ENCODE data around the gene USP32. TPM values are rescaled to one million over a fixed set of nuclear protein-coding genes. Genes with fewer than 3 reads are reported as not detected.

USP32 gene
- total RNA-seq, 1 experiment from 2014 or later, result 103 TPM

- TF ChIP-seq TCF7 (CRISPR knock-in tag; IDR thresholded peaks at IDR 0.05; ENCODE audit: low read depth), result no peak
- no peak for TF ChIP-seq TEAD1 (CRISPR knock-in tag; IDR thresholded peaks at IDR 0.05)
- TF ChIP-seq CDX4 (CRISPR knock-in tag; IDR thresholded peaks at IDR 0.05; ENCODE audit: borderline replicate concordance), result no peak
- TF ChIP-seq FOXK1 (CRISPR knock-in tag; IDR thresholded peaks at IDR 0.05), result no peak
- no peak for TF ChIP-seq CBFB (CRISPR knock-in tag; IDR thresholded peaks at IDR 0.05; ENCODE audit: low read depth)
- TF ChIP-seq HMGA2 (CRISPR knock-in tag; IDR thresholded peaks at IDR 0.05), result no peak
Measured at GRCh38 chr17:60248618-60249289, 143.2 kb downstream of the USP32 start (continued).

GRCh38 chr17:60247836-60248461, 144.0 kb downstream of the USP32 start:
- Mint-ChIP-seq H3K4me1 (no peaks in the 10 kb centered on the region), H3K4me3 (no peak overlapping the region), H3K27me3 (ENCODE audit: low read depth) (no peaks in the 10 kb centered on the region), H3K36me3 (peaks cover 35% of the 10 kb centered on the region), H3K9me3 (peaks cover 5% of the 10 kb centered on the region), H3K27ac (no peak overlapping the region)
- ATAC-seq (no peak), DNase-seq (ENCODE audit: low spot score) (no peak)
- ChIA-PET POLR2A (no interaction called here), CTCF (interaction anchor here (0.6 to 1.5 kb wide), 2 partner anchors 17 to 1107 kb away, joined by 4 to 6 read pairs; no protein-coding TSS in a partner anchor)
- TF ChIP-seq ZNF423 (CRISPR knock-in tag; IDR thresholded peaks at IDR 0.05), result no peak
- TF ChIP-seq ZBTB21 (CRISPR knock-in tag; IDR thresholded peaks at IDR 0.05; ENCODE audit: borderline replicate concordance), result no peak
- TF ChIP-seq EMX1 (CRISPR knock-in tag; IDR thresholded peaks at IDR 0.05), result no peak
- TF ChIP-seq ZNF671 (CRISPR knock-in tag; IDR thresholded peaks at IDR 0.05), result no peak
- TF ChIP-seq E2F5 (CRISPR knock-in tag; IDR thresholded peaks at IDR 0.05), result no peak
- TF ChIP-seq CTCF (IDR thresholded peaks at IDR 0.05), result no peak
- no peak for TF ChIP-seq MLX (CRISPR knock-in tag; IDR thresholded peaks at IDR 0.05)
- no peak for TF ChIP-seq NR3C1 (CRISPR knock-in tag; conservative IDR thresholded peaks at IDR 0.05; ENCODE audit: low read depth)
- no peak for TF ChIP-seq HMGXB4 (CRISPR knock-in tag; IDR thresholded peaks at IDR 0.05)
- TF ChIP-seq GRHL2 (CRISPR knock-in tag; IDR thresholded peaks at IDR 0.05; ENCODE audit: insufficient replicate concordance, severe bottlenecking), result no peak
- no peak for TF ChIP-seq ZNF263 (CRISPR knock-in tag; IDR thresholded peaks at IDR 0.05; ENCODE audit: low read depth)
- TF ChIP-seq ZNF138 (CRISPR knock-in tag; conservative IDR thresholded peaks at IDR 0.05), result no peak
- TF ChIP-seq KAT7 (CRISPR knock-in tag; IDR thresholded peaks at IDR 0.05; ENCODE audit: borderline replicate concordance), result no peak

All from WTC11 (cell line).